T-helper 17 cell (primary cell): ENCODE data around the gene TLE7. TPM values are rescaled to one million over a fixed set of nuclear protein-coding genes. Genes with fewer than 3 reads are reported as not detected.

ENCODE experiments used
- ATAC-seq: fragments of 150-1000 bp; cut with Tn5 transposase; 2 replicates; pipeline ENCODE4 v1.10.0; 2021; ENCODE audit warnings: mild to moderate bottlenecking, moderate library complexity
- DNase-seq, 3 donors: peaks; one replicate each; pipeline versions ENCODE4 v3.0.0 to v3.0.0-alpha.2; 2020 to 2021
- H3K9me3 ChIP-seq: one replicate; pipeline ENCODE4 v1.7.0; 2013; ENCODE audit warnings: low read length, mild to moderate bottlenecking; ENCODE audit not compliant: control insufficient read depth, poor library complexity, severe bottlenecking
- H3K27ac Mint-ChIP-seq: one replicate; pipeline ENCODE4 v1.8.0; 2022; ENCODE audit warnings: mild to moderate bottlenecking, moderate library complexity, mixed read lengths
- H3K27me3 Mint-ChIP-seq: one replicate; pipeline ENCODE4 v1.8.0; 2022; ENCODE audit warnings: mixed read lengths
- H3K36me3 Mint-ChIP-seq: one replicate; pipeline ENCODE4 v1.8.0; 2022; ENCODE audit warnings: low read depth, mixed read lengths
- H3K4me1 Mint-ChIP-seq: one replicate; pipeline ENCODE4 v1.8.0; 2022; ENCODE audit warnings: mild to moderate bottlenecking, mixed read lengths
- H3K4me3 Mint-ChIP-seq: one replicate; pipeline ENCODE4 v1.8.0; 2022; ENCODE audit warnings: mild to moderate bottlenecking, moderate library complexity, mixed read lengths
- total RNA-seq, 4 donors: library from RNA in 2 of 4; stranded (reverse) in 2 of 4; gene quantifications; one replicate each; pipeline ENCODE4 v1.2.3 and lab custom pipeline; 2022 to 2026

Gene TLE7
- total RNA-seq, 2 donors from 2014 or later, result not detected

DNA sequence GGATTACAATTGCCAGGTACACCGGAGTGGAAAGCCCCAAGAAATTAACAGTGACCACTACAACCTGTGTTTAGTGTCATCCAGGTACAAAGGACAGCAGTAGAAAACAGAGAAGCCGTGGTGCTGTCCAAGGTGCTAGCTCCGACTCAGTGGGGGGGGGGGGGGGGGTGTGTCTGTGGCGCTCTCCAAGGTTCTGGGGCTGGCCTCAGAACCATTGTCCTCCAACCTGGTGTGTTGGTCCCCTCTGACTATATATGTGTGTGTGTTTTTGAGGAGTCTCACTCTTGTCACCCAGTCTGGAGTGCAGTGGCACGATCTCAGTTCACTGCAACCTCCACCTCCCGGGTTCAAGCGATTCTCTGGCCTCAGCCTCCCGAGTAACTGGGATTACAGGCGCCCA, 26.0 kb upstream of the TLE7 start:
- no peak overlapping the region for H3K27ac Mint-ChIP-seq

DNA sequence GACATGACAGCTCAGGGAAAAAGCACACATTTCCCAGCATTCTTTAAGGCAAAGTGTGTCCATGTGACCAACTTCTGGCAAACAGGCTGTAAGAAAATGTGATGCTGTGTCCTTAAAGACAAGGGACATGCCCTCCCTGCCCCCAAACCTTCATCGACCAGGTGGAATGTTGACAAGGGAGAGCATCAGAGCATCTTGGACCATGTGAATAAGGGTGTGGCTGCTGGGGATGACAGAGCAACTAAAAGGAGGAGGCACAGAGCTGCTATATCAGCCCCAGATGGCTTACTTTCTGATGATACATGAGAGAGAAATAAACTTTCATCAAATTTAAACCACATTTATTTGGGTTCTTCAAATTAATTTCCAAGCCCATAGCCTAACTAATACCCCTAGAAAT, 22.4 kb upstream of the TLE7 start:
- Mint-ChIP-seq H3K4me3 (no peak overlapping the region), H3K27me3 (no peaks in the 10 kb centered on the region)

More for the DNA sequence above, 26.0 kb upstream of the TLE7 start:
- ATAC-seq (peak; percentile 68), DNase-seq (peak; percentile 31 to 42 (median 33))
- Mint-ChIP-seq H3K36me3 (peaks cover 7% of the 10 kb centered on the region), H3K27me3 (no peaks in the 10 kb centered on the region), H3K4me1 (peaks cover 3% of the 10 kb centered on the region), H3K4me3 (no peak overlapping the region)
- H3K9me3 ChIP-seq, result no peaks in the 10 kb centered on the region

DNA sequence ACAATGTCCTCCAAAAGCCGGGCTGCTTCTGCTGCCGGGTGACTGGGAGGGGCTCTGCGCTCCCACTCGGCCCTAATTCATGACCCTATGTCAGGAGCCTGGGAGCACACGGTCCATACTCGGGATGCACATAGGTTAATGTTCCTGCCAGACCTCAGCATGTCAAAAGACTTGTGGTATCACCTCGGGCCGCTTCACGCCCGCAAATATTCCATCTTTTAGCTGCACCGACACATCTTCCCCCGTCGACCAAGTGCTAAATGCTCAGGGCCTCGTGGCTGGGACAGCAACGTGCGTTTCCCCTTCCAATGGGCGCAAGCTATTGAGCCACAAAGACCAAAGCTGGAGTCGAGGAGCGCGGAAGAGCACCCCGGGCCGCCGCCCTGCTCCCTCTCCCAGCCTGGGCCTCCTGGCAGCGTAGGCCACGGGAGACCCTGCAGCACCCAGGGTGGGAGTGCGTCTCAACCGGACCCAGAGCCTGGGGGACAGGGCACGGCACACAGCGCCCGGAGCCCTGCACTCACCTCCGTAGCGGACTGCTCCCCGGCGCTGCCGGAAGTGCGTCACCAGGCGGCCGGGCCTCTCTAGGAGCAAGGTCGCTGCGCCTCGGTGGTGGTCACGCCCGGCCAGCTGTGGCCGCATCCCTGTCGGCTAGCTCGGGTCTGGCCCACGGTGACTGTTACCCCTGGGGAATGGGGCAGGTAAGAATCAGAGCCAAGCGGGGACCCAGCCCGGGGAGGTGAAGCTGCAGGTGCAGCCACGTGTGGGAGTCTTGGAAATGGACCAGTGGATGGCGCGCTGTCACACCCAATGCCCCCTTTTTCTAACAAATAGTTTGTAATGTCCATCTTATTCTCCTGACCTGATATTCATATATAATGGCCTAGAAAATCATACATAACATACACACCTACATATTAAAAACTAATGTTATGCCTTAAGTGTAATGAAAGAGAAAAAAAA, 20.1 kb upstream of the TLE7 start, which contains the start of gene ZNF23:
TSS of gene ZNF23 (minus strand) at position 562 of the 963 bp plus-strand sequence. CDS start 5,451 bp downstream, outside the sequence.
- DNase-seq, result peak; percentile 56 to 64 (median 62)

More for the DNA sequence above, 22.4 kb upstream of the TLE7 start:
- Mint-ChIP-seq H3K36me3 (peaks cover 3% of the 10 kb centered on the region), H3K4me1 (peaks cover 13% of the 10 kb centered on the region), H3K27ac (no peak overlapping the region)
- DNase-seq (no peak), ATAC-seq (no peak)
- no peaks in the 10 kb centered on the region for H3K9me3 ChIP-seq

DNA sequence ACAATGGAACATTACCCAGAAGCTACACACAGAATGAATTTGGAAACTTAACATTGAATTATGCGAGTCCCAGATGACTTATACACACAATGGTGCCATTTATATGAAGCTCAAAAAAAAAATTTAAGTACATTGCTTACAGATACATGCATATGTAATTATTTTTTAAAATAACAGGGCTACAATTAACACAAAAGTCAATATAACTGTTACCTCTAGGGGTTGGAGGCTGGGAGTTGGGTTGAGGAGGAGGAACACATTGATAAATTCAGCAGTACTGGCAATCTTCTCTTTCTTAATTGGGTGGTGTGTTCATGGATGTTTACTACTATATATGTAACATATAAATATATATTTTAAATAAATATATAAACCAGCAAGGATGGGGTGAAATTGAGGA, 19.1 kb upstream of the TLE7 start:
- H3K4me3 Mint-ChIP-seq, result peak overlapping the region; percentile 90
- peak overlapping the region; percentile 83 for H3K27ac Mint-ChIP-seq
- DNase-seq (no peak), ATAC-seq (no peak)
- H3K4me1 Mint-ChIP-seq, result peaks cover 13% of the 10 kb centered on the region
- H3K27me3 Mint-ChIP-seq, result no peaks in the 10 kb centered on the region
- no peaks in the 10 kb centered on the region for H3K9me3 ChIP-seq
- H3K36me3 Mint-ChIP-seq, result peaks cover 4% of the 10 kb centered on the region

More for the DNA sequence above, 20.1 kb upstream of the TLE7 start, which contains the start of gene ZNF23:
- H3K9me3 ChIP-seq, result no peaks in the 10 kb centered on the region
- Mint-ChIP-seq H3K27me3 (no peaks in the 10 kb centered on the region), H3K36me3 (no peaks in the 10 kb centered on the region), H3K27ac (peak within 1 kb of the TSS; percentile 83), H3K4me1 (peaks cover 13% of the 10 kb centered on the region), H3K4me3 (peak within 1 kb of the TSS; percentile 90)
- ATAC-seq, result peak; percentile 98

DNA sequence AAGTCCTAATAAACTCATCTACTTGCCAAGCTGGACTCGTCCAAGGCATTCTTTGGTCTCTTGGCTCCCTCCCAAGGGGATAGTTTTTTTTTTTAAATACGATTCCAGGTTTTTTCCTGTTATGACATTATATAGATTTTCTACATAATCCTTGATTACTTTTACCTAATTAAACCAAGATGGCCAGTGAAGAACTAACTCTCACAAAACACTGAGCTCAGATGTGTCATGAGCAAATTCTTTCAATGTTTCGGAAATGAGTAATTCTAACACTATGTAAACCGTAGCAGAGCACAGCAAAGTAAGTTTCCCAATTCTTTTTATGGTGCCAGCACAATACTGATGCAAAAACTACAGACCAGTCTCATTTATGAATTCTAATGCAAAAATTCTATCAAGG, 18.4 kb upstream of the TLE7 start:
- DNase-seq (no peak), ATAC-seq (no peak)
- no peaks in the 10 kb centered on the region for H3K9me3 ChIP-seq
- Mint-ChIP-seq H3K36me3 (peaks cover 4% of the 10 kb centered on the region), H3K4me3 (no peak overlapping the region), H3K27me3 (no peaks in the 10 kb centered on the region), H3K4me1 (peaks cover 13% of the 10 kb centered on the region), H3K27ac (no peak overlapping the region)

DNA sequence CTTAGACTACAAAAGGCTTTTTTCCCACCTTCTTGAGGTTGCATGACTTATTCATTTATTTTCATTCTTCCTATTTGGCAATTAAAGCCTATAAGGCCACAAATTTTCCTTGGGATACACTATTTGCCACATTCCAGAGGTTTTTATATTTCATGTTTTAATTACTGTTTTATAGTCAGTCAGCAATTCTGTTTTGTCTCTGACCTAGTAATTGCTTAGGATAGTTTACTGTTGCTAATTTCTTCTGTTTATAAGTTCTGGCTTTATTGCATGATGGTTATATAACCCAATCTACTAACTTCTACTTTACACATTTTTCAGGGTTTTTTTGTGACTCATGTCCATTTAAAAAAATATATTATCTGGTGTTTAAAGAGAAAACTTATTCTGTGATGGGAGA, 17.7 kb upstream of the TLE7 start:
- H3K36me3 Mint-ChIP-seq, result peaks cover 9% of the 10 kb centered on the region
- H3K27ac Mint-ChIP-seq, result no peak overlapping the region
- no peak overlapping the region for H3K4me3 Mint-ChIP-seq
- no peaks in the 10 kb centered on the region for H3K9me3 ChIP-seq
- no peaks in the 10 kb centered on the region for H3K27me3 Mint-ChIP-seq
- DNase-seq (no peak), ATAC-seq (no peak)
- peaks cover 13% of the 10 kb centered on the region for H3K4me1 Mint-ChIP-seq

DNA sequence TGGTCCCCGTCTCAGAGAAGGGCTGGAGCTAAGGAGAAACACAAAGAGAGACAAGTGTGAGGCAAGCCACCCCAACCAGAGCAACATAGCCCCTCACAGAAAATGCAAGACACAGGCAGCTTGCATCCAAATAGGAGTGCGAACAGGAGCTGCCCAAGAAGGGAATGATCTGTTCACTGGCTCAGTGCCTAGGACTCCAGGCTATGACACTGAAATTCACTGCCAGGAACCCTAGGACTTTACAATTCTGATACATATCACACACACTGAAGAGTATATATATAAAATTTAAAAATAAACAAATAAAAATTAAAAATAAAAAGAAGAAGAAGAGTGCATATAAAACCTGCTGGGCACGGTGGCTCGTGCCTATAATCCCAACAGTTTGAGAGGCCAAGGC, 14.9 kb upstream of the TLE7 start:
- no peak for ATAC-seq
- no peak for DNase-seq
- Mint-ChIP-seq H3K27me3 (no peaks in the 10 kb centered on the region), H3K4me3 (no peak overlapping the region), H3K4me1 (peaks cover 3% of the 10 kb centered on the region), H3K27ac (no peak overlapping the region), H3K36me3 (peaks cover 14% of the 10 kb centered on the region)
- no peaks in the 10 kb centered on the region for H3K9me3 ChIP-seq

DNA sequence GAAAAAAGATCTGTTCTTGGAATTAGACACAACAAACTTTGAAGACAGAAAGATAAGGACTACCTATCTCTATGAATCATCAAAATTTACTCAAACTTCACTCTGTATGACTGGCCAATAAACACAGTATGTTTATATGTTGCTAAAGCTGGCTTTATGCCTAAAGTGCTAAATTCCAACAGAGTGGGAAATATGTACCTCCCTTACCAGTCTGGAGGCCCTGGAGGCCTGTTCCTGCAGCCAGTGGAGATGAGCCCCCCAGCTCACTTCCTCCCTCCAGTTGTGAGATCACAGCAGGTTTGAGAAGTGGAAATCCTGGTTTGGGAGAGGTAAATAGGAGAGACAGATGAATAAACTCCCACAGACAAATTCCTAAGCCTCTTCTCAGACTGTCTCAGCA, 11.2 kb upstream of the TLE7 start:
- Mint-ChIP-seq H3K27ac (no peak overlapping the region), H3K4me3 (no peak overlapping the region), H3K27me3 (no peaks in the 10 kb centered on the region), H3K36me3 (peaks cover 21% of the 10 kb centered on the region), H3K4me1 (no peaks in the 10 kb centered on the region)
- DNase-seq (no peak), ATAC-seq (no peak)
- H3K9me3 ChIP-seq, result peaks cover 17% of the 10 kb centered on the region

DNA sequence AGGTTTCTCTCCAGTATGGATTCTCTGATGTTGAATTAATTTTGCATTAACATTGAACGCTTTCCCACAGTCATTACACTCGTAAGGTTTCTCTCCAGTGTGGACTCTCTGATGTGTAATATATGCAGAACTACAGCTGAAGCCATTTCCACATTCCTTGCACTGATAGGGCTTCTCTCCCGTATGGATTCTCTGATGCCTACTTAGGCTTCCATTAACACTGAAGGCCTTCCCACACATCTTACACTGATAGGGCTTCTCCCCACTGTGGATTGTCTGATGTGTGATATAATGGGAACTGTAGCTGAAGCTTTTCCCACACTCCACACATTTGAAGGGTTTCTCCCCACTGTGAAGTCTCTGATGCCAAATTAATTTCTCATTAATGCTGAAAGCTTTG, 7.2 kb upstream of the TLE7 start:
- H3K27ac Mint-ChIP-seq, result no peak overlapping the region
- H3K9me3 ChIP-seq, result peaks cover 26% of the 10 kb centered on the region
- no peak overlapping the region for H3K4me3 Mint-ChIP-seq
- ATAC-seq, result no peak
- H3K4me1 Mint-ChIP-seq, result no peaks in the 10 kb centered on the region
- no peaks in the 10 kb centered on the region for H3K27me3 Mint-ChIP-seq
- no peak for DNase-seq
- peaks cover 9% of the 10 kb centered on the region for H3K36me3 Mint-ChIP-seq

DNA sequence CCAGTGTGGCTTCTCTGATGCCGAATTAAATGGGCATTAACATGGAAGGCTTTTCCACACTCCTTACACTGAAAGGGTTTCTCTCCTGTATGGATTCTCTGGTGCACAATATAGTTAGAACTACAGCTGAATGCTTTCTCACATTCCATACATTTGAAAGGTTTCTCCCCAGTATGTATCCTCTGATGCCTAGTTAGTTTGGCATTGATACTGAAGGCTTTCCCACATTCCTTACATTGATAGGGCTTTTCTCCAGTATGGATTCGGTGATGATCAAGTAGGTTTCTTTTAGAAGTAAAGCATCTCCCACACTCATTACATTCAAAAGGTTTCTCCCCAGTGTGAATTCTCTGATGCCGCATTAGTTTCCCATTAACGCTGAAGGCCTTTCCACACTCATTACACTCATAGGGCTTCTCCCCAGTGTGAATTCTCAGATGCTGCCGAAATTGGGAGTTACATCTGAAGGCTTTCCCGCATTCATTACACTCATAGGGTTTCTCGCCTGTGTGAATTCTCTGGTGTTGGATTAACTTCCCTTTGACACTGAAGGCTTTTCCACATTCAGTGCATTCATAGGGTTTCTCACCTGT, 6.5 kb upstream of the TLE7 start:
- Mint-ChIP-seq H3K27ac (no peak overlapping the region), H3K4me1 (no peaks in the 10 kb centered on the region), H3K36me3 (peaks cover 9% of the 10 kb centered on the region), H3K4me3 (no peak overlapping the region), H3K27me3 (no peaks in the 10 kb centered on the region)
- DNase-seq (no peak), ATAC-seq (no peak)
- peaks cover 26% of the 10 kb centered on the region for H3K9me3 ChIP-seq

DNA sequence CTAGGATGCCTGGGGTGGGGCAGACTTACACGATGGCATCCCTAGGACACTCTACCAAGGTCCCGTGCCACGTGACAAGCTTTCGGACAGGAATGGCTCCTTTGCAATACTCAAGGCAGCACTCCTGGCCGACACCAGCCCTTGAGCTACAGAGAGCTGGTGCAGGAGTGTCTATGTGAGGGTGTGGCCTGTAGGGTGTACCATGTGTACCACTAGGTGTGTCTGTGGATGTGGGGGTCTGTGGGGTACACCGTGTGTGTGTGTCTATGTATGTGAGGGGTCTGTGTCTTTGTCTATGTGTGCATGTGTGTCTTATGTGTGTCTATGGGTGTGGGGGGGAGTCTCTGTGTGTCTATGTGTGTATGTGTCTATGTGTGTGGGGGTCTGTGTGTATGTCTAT, 1.9 kb upstream of the TLE7 start:
- no peak overlapping the region for H3K27ac Mint-ChIP-seq
- ATAC-seq, result no peak

DNA sequence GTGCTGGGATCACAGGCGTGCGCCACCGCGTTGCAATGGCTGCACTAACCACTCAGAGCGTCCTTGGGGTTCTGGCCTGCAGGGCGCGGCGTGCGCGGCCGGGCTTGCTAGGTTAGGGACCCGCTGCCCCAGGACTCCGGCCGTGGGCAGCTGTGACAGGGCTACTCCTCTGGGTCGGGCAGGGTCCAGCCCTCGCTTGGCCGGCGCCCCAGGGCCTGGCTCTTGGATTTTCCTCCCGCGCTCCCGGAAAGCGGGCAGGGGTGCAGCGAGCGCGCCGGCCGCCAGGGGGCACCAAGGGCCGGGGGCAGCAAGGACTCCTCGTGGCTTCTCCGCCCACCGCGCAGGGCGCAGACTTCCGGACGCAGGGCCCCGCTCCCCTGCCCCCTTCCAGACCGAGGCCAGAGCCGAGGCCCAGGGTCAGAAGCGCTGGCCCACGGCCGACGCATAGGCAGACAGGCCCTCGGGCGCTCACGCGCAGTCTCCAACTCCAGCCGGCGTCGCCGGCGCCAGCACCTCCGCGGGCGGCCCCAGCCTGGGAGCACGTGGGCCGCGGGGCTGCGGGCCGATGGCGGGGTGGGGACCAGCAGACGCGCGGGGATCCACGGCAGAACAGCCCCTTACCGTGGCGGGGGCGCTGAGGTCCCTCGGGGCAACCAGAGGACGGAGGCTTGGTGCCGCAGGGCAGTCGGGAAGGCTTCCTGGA, 355 bp downstream of the TLE7 start:
- H3K4me1 Mint-ChIP-seq, result no peaks in the 10 kb centered on the region
- peak; percentile 41 for ATAC-seq
- peak in 1 of 3 donors; percentile 20 for DNase-seq
- no peak overlapping the region for H3K27ac Mint-ChIP-seq
- peaks cover 5% of the 10 kb centered on the region for H3K9me3 ChIP-seq
- peaks cover 25% of the 10 kb centered on the region for H3K27me3 Mint-ChIP-seq
- H3K36me3 Mint-ChIP-seq, result peaks cover 3% of the 10 kb centered on the region
- no peak overlapping the region for H3K4me3 Mint-ChIP-seq

More for the DNA sequence above, 1.9 kb upstream of the TLE7 start:
- DNase-seq, result no peak
- no peaks in the 10 kb centered on the region for H3K4me1 Mint-ChIP-seq
- H3K4me3 Mint-ChIP-seq, result no peak overlapping the region
- peaks cover 16% of the 10 kb centered on the region for H3K9me3 ChIP-seq
- peaks cover 7% of the 10 kb centered on the region for H3K27me3 Mint-ChIP-seq
- no peaks in the 10 kb centered on the region for H3K36me3 Mint-ChIP-seq
